GM23338 (cell line): ENCODE results near the gene ICAM2. TPM values are rescaled to one million over a fixed set of nuclear protein-coding genes. Genes with fewer than 3 reads are reported as not detected.

ENCODE experiments used
- ATAC-seq: fragments of 200-7000 bp; cut with Tn5 transposase; 3 replicates; pipeline ENCODE4 v1.9.1; 2020
- DNase-seq: peaks from one replicate; pipeline ENCODE4 v3.0.0-alpha.2; 2015; ENCODE audit warnings: low spot score
- H2AFZ ChIP-seq: fragments of 200-600 bp; sonication (generic); 2 replicates; pipeline ENCODE4 v1.8.0; 2016; ENCODE audit warnings: antibody characterized with exemption, mild to moderate bottlenecking, moderate library complexity
- H3F3A ChIP-seq: fragments of 200-600 bp; sonication (generic); replicated peaks from 2 replicates; pipeline ENCODE4 v1.8.0; 2017; ENCODE audit warnings: antibody characterized with exemption, mixed run types, low read depth
- H3K27ac ChIP-seq: fragments of 200-600 bp; sonication (generic); 2 replicates; pipeline ENCODE4 v1.6.1; 2016; ENCODE audit warnings: low read depth
- H3K27me3 ChIP-seq: fragments of 200-600 bp; sonication (generic); 2 replicates; pipeline ENCODE4 v1.8.0; 2016; ENCODE audit warnings: mild to moderate bottlenecking, mixed run types, moderate library complexity; ENCODE audit not compliant: insufficient read depth
- H3K36me3 ChIP-seq: fragments of 200-600 bp; sonication (generic); 2 replicates; pipeline ENCODE4 v1.8.0; 2016; ENCODE audit warnings: mild to moderate bottlenecking; ENCODE audit not compliant: insufficient read depth
- H3K4me1 ChIP-seq: fragments of 200-600 bp; sonication (generic); 2 replicates; pipeline ENCODE4 v1.8.0; 2016; ENCODE audit warnings: mild to moderate bottlenecking, moderate library complexity; ENCODE audit not compliant: insufficient read depth
- H3K4me2 ChIP-seq: fragments of 200-600 bp; sonication (generic); 2 replicates; pipeline ENCODE4 v1.7.1; 2017; ENCODE audit warnings: mixed run types
- H3K4me3 ChIP-seq: fragments of 200-600 bp; sonication (generic); 2 replicates; pipeline ENCODE4 v1.6.1; 2016; ENCODE audit warnings: mixed run types
- H3K79me2 ChIP-seq: fragments of 200-600 bp; sonication (generic); replicated peaks from 2 replicates; pipeline ENCODE4 v1.8.0; 2017; ENCODE audit warnings: mild to moderate bottlenecking; ENCODE audit not compliant: insufficient read depth
- H3K9me2 ChIP-seq: fragments of 200-600 bp; sonication (generic); 2 replicates; pipeline ENCODE4 v1.8.0; 2017; ENCODE audit not compliant: insufficient read depth
- H4K20me1 ChIP-seq: fragments of 200-600 bp; sonication (generic); replicated peaks from 2 replicates; pipeline ENCODE4 v1.8.0; 2017; ENCODE audit warnings: mild to moderate bottlenecking; ENCODE audit not compliant: insufficient read depth
- H3K27ac Mint-ChIP-seq: 2 replicates; pipeline ENCODE4 v1.8.0; 2020; ENCODE audit warnings: inconsistent platforms, mild to moderate bottlenecking, moderate library complexity, mixed read lengths
- H3K27me3 Mint-ChIP-seq: 3 replicates; pipeline ENCODE4 v1.8.0; 2022; ENCODE audit warnings: low read depth, mild to moderate bottlenecking, moderate library complexity, mixed read lengths, inconsistent platforms; ENCODE audit not compliant: insufficient read depth, poor library complexity
- H3K36me3 Mint-ChIP-seq: 3 replicates; pipeline ENCODE4 v1.8.0; 2021; ENCODE audit warnings: low read depth, mild to moderate bottlenecking, inconsistent platforms, moderate library complexity, mixed read lengths
- H3K4me1 Mint-ChIP-seq: 3 replicates; pipeline ENCODE4 v1.8.0; 2020; ENCODE audit warnings: mild to moderate bottlenecking, inconsistent platforms, mixed read lengths
- H3K4me3 Mint-ChIP-seq: 3 replicates; pipeline ENCODE4 v1.8.0; 2021; ENCODE audit warnings: moderate library complexity, mild to moderate bottlenecking, inconsistent platforms, mixed read lengths
- H3K9me3 Mint-ChIP-seq: 3 replicates; pipeline ENCODE4 v1.8.0; 2020; ENCODE audit warnings: moderate library complexity, mild to moderate bottlenecking, inconsistent platforms, mixed read lengths
- EZH2 ChIP-seq: fragments of 200-600 bp; sonication (generic); IDR thresholded peaks from one replicate; pipeline ENCODE4 v1.8.0; 2017; ENCODE audit warnings: antibody characterized with exemption, mild to moderate bottlenecking, low read depth; ENCODE audit not compliant: unreplicated experiment
- EZH2phosphoT487 ChIP-seq: fragments of 200-600 bp; sonication (generic); IDR thresholded peaks from one replicate; pipeline ENCODE4 v1.8.1; 2018; ENCODE audit warnings: antibody characterized with exemption; ENCODE audit not compliant: unreplicated experiment
- JUNB ChIP-seq: IDR thresholded peaks from one replicate; pipeline ENCODE4 v1.6.1; 2016; ENCODE audit warnings: antibody characterized with exemption; ENCODE audit not compliant: unreplicated experiment
- NANOG ChIP-seq: IDR thresholded peaks from 2 replicates; pipeline ENCODE4 v1.6.1; 2016; ENCODE audit warnings: antibody characterized with exemption, borderline replicate concordance
- POLR2AphosphoS5 ChIP-seq: IDR thresholded peaks from 2 replicates; pipeline ENCODE4 v1.6.1; 2016; ENCODE audit warnings: antibody characterized with exemption, low read depth
- STAT1 ChIP-seq: IDR thresholded peaks from one replicate; pipeline ENCODE4 v1.6.1; 2016; ENCODE audit warnings: antibody characterized with exemption; ENCODE audit not compliant: unreplicated experiment
- ZNF114 ChIP-seq: fragments of 250-450 bp; sonication (Bioruptor Pico); IDR thresholded peaks from 2 replicates; pipeline ENCODE4 v1.5.0; 2020; ENCODE audit warnings: mild to moderate bottlenecking, moderate library complexity
- ZNF331 ChIP-seq: fragments of 250-450 bp; sonication (Bioruptor Pico); IDR thresholded peaks from 2 replicates; pipeline ENCODE4 v1.5.0; 2020; ENCODE audit warnings: low read depth, mild to moderate bottlenecking, moderate library complexity
- ZNF462 ChIP-seq: fragments of 250-450 bp; sonication (Bioruptor Pico); IDR thresholded peaks from 2 replicates; pipeline ENCODE4 v1.5.0; 2020; ENCODE audit warnings: mild to moderate bottlenecking, moderate library complexity
- polyA plus RNA-seq: library from polyadenylated mRNA; unstranded; fragments of >200 nt; fragmentation: Nextera tagmentation; extraction: Ambion mirVana; gene quantifications from 2 replicates; pipeline ENCODE4 v1.2.1, GENCODE V29; 2016
- total RNA-seq: library from RNA; depleted of rRNA; stranded (reverse); fragments of >200 nt; shearing (Covaris generic); gene quantifications from 2 replicates; pipeline ENCODE4 v1.2.3, GENCODE V29; 2014
- TF ChIP-seq, protein P1 (sequence below), 2 experiments: fragments of 200-600 bp in 1 of 2; sonication (generic) in 1 of 2; conservative IDR thresholded peaks; 2 replicates each; pipeline versions ENCODE4 v1.5.1 to v1.6.1; 2016 to 2017; ENCODE audit warnings: antibody characterized with exemption in 2 of 2, low read depth in 2 of 2, mild to moderate bottlenecking in 2 of 2, moderate library complexity in 1 of 2
- TF ChIP-seq, protein P2 (sequence below): IDR thresholded peaks from one replicate; pipeline ENCODE4 v1.6.1; 2018; ENCODE audit warnings: antibody characterized with exemption; ENCODE audit not compliant: unreplicated experiment

The ICAM2 gene
- total and polyA plus RNA-seq, 2 experiments from 2014 or later, result 0.31 to 0.86 TPM

- TF ChIP-seq EZH2phosphoT487, result no peak
- no peak for TF ChIP-seq JUNB
- no peak for TF ChIP-seq NANOG
- no peak for TF ChIP-seq EZH2
- TF ChIP-seq STAT1, result no peak
- TF ChIP-seq ZNF462 (CRISPR knock-in tag), result no peak
- no peak for TF ChIP-seq ZNF114 (CRISPR knock-in tag)
- no peak for TF ChIP-seq ZNF331 (CRISPR knock-in tag)
Observed at GRCh38 chr17:64055183-64056142, 35.0 kb upstream of the ICAM2 start (continued).

DNA sequence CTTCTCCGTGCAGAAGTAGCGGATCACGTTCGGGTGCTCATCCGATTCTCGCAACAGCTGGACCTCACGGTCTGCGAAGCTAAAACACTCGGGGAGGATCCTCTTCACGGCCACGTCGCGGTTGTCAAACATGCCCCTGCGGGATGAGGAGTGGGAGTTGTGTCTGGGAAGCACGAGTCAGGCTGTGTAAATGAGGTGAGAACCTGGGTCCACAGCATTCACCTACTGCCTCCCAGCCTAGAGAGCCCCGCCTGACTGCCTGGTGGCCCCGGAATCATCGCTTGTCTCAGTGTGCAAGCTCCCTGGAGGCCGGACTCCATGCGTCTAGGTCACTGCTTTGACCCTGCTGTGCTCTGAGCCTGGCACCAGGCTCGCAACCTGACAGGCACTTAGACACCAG lies 33.9 kb upstream of the ICAM2 start:
- H3K36me3 Mint-ChIP-seq, result no peaks in the 10 kb centered on the region
- no peak overlapping the region for H3K4me3 Mint-ChIP-seq
- no peaks in the 10 kb centered on the region for H3F3A ChIP-seq
- ATAC-seq (no peak), DNase-seq (no peak)
- H3K36me3 ChIP-seq, result no peaks in the 10 kb centered on the region
- H3K4me1 Mint-ChIP-seq, result peaks cover 15% of the 10 kb centered on the region
- H4K20me1 ChIP-seq, result no peaks in the 10 kb centered on the region
- H3K27me3 ChIP-seq, result no peaks in the 10 kb centered on the region
- no peaks in the 10 kb centered on the region for H3K9me3 Mint-ChIP-seq
- H3K27me3 Mint-ChIP-seq, result peaks cover 11% of the 10 kb centered on the region
- H3K4me3 ChIP-seq, result no peak overlapping the region
- H3K27ac ChIP-seq, result no peak overlapping the region
- no peak overlapping the region for H2AFZ ChIP-seq
- H3K79me2 ChIP-seq, result no peaks in the 10 kb centered on the region
- H3K4me2 ChIP-seq, result no peak overlapping the region
- peaks cover 13% of the 10 kb centered on the region for H3K4me1 ChIP-seq
- 0 out of 2 replicates have a peak, but pooled peaks cover 5% of the 10 kb centered on the region for H3K9me2 ChIP-seq
- no peak overlapping the region for H3K27ac Mint-ChIP-seq
- TF ChIP-seq JUNB (no peak), POLR2AphosphoS5 (no peak), ZNF114 (CRISPR knock-in tag) (no peak)
- TF ChIP-seq, protein P1, sequence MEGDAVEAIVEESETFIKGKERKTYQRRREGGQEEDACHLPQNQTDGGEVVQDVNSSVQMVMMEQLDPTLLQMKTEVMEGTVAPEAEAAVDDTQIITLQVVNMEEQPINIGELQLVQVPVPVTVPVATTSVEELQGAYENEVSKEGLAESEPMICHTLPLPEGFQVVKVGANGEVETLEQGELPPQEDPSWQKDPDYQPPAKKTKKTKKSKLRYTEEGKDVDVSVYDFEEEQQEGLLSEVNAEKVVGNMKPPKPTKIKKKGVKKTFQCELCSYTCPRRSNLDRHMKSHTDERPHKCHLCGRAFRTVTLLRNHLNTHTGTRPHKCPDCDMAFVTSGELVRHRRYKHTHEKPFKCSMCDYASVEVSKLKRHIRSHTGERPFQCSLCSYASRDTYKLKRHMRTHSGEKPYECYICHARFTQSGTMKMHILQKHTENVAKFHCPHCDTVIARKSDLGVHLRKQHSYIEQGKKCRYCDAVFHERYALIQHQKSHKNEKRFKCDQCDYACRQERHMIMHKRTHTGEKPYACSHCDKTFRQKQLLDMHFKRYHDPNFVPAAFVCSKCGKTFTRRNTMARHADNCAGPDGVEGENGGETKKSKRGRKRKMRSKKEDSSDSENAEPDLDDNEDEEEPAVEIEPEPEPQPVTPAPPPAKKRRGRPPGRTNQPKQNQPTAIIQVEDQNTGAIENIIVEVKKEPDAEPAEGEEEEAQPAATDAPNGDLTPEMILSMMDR (conservative IDR thresholded peaks at IDR 0.05; ENCODE audit: low read depth in 2 of 2), result no peak
- TF ChIP-seq, protein P2, sequence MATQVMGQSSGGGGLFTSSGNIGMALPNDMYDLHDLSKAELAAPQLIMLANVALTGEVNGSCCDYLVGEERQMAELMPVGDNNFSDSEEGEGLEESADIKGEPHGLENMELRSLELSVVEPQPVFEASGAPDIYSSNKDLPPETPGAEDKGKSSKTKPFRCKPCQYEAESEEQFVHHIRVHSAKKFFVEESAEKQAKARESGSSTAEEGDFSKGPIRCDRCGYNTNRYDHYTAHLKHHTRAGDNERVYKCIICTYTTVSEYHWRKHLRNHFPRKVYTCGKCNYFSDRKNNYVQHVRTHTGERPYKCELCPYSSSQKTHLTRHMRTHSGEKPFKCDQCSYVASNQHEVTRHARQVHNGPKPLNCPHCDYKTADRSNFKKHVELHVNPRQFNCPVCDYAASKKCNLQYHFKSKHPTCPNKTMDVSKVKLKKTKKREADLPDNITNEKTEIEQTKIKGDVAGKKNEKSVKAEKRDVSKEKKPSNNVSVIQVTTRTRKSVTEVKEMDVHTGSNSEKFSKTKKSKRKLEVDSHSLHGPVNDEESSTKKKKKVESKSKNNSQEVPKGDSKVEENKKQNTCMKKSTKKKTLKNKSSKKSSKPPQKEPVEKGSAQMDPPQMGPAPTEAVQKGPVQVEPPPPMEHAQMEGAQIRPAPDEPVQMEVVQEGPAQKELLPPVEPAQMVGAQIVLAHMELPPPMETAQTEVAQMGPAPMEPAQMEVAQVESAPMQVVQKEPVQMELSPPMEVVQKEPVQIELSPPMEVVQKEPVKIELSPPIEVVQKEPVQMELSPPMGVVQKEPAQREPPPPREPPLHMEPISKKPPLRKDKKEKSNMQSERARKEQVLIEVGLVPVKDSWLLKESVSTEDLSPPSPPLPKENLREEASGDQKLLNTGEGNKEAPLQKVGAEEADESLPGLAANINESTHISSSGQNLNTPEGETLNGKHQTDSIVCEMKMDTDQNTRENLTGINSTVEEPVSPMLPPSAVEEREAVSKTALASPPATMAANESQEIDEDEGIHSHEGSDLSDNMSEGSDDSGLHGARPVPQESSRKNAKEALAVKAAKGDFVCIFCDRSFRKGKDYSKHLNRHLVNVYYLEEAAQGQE, result no peak
